Fibroblast of mammary gland (primary cell): ENCODE data around the gene DNAJB14.
A peak's percentile ranks its signal among the peaks of the same experiment; 100 is the strongest.

Experiments
- DNase-seq: peaks from one replicate; pipeline ENCODE4 v3.0.0-alpha.2; 2010; ENCODE audit warnings: low read depth
- H3K4me3 ChIP-seq: 2 replicates; pipeline ENCODE4 v1.5.1; 2011; ENCODE audit warnings: low read depth, mild to moderate bottlenecking, low read length, moderate library complexity; ENCODE audit not compliant: control insufficient read depth
- CTCF ChIP-seq: conservative IDR thresholded peaks from 2 replicates; pipeline ENCODE4 v1.5.1; 2011; ENCODE audit warnings: low read depth, low read length, inconsistent platforms; ENCODE audit not compliant: control insufficient read depth, insufficient read depth

Gene DNAJB14

GRCh38 chr4:99921174-99921573, 25.2 kb downstream of the DNAJB14 start:
- no peak for TF ChIP-seq CTCF
- H3K4me3 ChIP-seq = no peak overlapping the region
- DNase-seq = no peak

- no peak for DNase-seq
- no peak overlapping the region for H3K4me3 ChIP-seq
- TF ChIP-seq CTCF = no peak
These were observed 27.8 kb downstream of the DNAJB14 start for GRCh38 chr4:99918656-99919055.

- TF ChIP-seq CTCF = no peak
- no peak overlapping the region for H3K4me3 ChIP-seq
- DNase-seq = no peak
These were observed 28.8 kb downstream of the DNAJB14 start for GRCh38 chr4:99917575-99917974.

GRCh38 chr4:99915449-99915848, 31.0 kb downstream of the DNAJB14 start:
- TF ChIP-seq CTCF = no peak
- no peak overlapping the region for H3K4me3 ChIP-seq
- no peak for DNase-seq

GRCh38 chr4:99894998-99895397, 51.4 kb downstream of the DNAJB14 start:
- TF ChIP-seq CTCF = no peak
- DNase-seq = no peak
- peak overlapping the region; percentile 56 for H3K4me3 ChIP-seq

GRCh38 chr4:99894161-99894997, 52.0 kb downstream of the DNAJB14 start, which contains the start of gene LAMTOR3:
LAMTOR3 (minus strand) TSS chr4:99894427; CDS start chr4:99893963, 464 bp downstream.
- peak; percentile 87 for DNase-seq
- peak within 1 kb of the TSS; percentile 93 for H3K4me3 ChIP-seq

More at GRCh38 chr4:99894161-99894997, 52.0 kb downstream of the DNAJB14 start, which contains the start of gene LAMTOR3:
- no peak for TF ChIP-seq CTCF
